Loucy (cell line): ENCODE measurements around the gene MSANTD3.

Experiments used
- CTCF ChIP-seq: fragments of 200-600 bp; sonication (generic); conservative IDR thresholded peaks from 2 replicates; pipeline ENCODE4 v1.5.1; 2014; ENCODE audit warnings: mild to moderate bottlenecking, antibody characterized with exemption, low read length
- EZH2phosphoT487 ChIP-seq: fragments of 200-600 bp; IDR thresholded peaks from 2 replicates; pipeline ENCODE4 v1.6.1; 2018; ENCODE audit warnings: antibody characterized with exemption, mild to moderate bottlenecking, moderate library complexity, borderline replicate concordance

GRCh38 chr9:100459963-100460362 is 33.0 kb downstream of the MSANTD3 start:
- no peak for TF ChIP-seq CTCF
- no peak for TF ChIP-seq EZH2phosphoT487
